ENCODE measurements around the gene AXL. TPM values are rescaled to one million over a fixed set of nuclear protein-coding genes. Genes with fewer than 3 reads are reported as not detected.

AXL gene
- total and polyA plus RNA-seq, 9 of the 15 experiments (the other 6 are each of a cell fraction or from before 2014, with no cell fraction given) = 0.80 to 6.6 (median 1.6) TPM

GRCh38 chr19:41263850-41264580 is 45.0 kb downstream of the AXL start, which contains the start of gene HNRNPUL1 (continued):
- TF ChIP-seq, protein P1, sequence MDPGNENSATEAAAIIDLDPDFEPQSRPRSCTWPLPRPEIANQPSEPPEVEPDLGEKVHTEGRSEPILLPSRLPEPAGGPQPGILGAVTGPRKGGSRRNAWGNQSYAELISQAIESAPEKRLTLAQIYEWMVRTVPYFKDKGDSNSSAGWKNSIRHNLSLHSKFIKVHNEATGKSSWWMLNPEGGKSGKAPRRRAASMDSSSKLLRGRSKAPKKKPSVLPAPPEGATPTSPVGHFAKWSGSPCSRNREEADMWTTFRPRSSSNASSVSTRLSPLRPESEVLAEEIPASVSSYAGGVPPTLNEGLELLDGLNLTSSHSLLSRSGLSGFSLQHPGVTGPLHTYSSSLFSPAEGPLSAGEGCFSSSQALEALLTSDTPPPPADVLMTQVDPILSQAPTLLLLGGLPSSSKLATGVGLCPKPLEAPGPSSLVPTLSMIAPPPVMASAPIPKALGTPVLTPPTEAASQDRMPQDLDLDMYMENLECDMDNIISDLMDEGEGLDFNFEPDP (CRISPR knock-in tag; IDR thresholded peaks at IDR 0.05) = no peak
- TF ChIP-seq DIDO1 (tag; IDR thresholded peaks at IDR 0.05; ENCODE audit: low read depth) (0 out of 2 replicates have a peak, but pooled peaks have one; percentile 37), NR4A1 (CRISPR knock-in tag; IDR thresholded peaks at IDR 0.05) (0 out of 2 replicates have a peak, but pooled peaks have one; percentile 55), NR4A1 (tag; IDR thresholded peaks at IDR 0.05) (peak; percentile 83), ZNF165 (CRISPR knock-in tag; IDR thresholded peaks at IDR 0.05; ENCODE audit: borderline replicate concordance) (no peak), LCOR (CRISPR knock-in tag; IDR thresholded peaks at IDR 0.05) (peak; percentile 48; the same call in 1 of the 2 replicates), ZBTB1 (CRISPR knock-in tag; IDR thresholded peaks at IDR 0.05; ENCODE audit: borderline replicate concordance, low read depth) (no peak; the same call in 1 of the 2 replicates), PHF21A (IDR thresholded peaks at IDR 0.05; ENCODE audit: borderline replicate concordance, low read depth) (peak; percentile 62; the same call in 1 of the 2 replicates), CHD2 (IDR thresholded peaks at IDR 0.05; ENCODE audit: low read depth, low read length) (peak; percentile 74), EZH2 (IDR thresholded peaks at IDR 0.05; ENCODE audit: borderline replicate concordance, low read depth, low read length) (no peak), HBP1 (CRISPR knock-in tag; IDR thresholded peaks at IDR 0.05) (no peak), HLTF (IDR thresholded peaks at IDR 0.05) (no peak), POLR3G (IDR thresholded peaks at IDR 0.05; ENCODE audit: extremely low read depth, insufficient read length, insufficient replicate concordance) (no peak), RBM34 (IDR thresholded peaks at IDR 0.05; ENCODE audit: borderline replicate concordance, insufficient read depth, low read length) (no peak), KDM2B (CRISPR knock-in tag; IDR thresholded peaks at IDR 0.05) (no peak), ZKSCAN1 (IDR thresholded peaks at IDR 0.05; ENCODE audit: low read depth, low read length) (no peak)
- TF ChIP-seq, protein P2, sequence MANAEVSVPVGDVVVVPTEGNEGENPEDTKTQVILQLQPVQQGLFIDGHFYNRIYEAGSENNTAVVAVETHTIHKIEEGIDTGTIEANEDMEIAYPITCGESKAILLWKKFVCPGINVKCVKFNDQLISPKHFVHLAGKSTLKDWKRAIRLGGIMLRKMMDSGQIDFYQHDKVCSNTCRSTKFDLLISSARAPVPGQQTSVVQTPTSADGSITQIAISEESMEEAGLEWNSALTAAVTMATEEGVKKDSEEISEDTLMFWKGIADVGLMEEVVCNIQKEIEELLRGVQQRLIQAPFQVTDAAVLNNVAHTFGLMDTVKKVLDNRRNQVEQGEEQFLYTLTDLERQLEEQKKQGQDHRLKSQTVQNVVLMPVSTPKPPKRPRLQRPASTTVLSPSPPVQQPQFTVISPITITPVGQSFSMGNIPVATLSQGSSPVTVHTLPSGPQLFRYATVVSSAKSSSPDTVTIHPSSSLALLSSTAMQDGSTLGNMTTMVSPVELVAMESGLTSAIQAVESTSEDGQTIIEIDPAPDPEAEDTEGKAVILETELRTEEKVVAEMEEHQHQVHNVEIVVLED (CRISPR knock-in tag; IDR thresholded peaks at IDR 0.05) = peak; percentile 86
- TF ChIP-seq, protein P3, sequence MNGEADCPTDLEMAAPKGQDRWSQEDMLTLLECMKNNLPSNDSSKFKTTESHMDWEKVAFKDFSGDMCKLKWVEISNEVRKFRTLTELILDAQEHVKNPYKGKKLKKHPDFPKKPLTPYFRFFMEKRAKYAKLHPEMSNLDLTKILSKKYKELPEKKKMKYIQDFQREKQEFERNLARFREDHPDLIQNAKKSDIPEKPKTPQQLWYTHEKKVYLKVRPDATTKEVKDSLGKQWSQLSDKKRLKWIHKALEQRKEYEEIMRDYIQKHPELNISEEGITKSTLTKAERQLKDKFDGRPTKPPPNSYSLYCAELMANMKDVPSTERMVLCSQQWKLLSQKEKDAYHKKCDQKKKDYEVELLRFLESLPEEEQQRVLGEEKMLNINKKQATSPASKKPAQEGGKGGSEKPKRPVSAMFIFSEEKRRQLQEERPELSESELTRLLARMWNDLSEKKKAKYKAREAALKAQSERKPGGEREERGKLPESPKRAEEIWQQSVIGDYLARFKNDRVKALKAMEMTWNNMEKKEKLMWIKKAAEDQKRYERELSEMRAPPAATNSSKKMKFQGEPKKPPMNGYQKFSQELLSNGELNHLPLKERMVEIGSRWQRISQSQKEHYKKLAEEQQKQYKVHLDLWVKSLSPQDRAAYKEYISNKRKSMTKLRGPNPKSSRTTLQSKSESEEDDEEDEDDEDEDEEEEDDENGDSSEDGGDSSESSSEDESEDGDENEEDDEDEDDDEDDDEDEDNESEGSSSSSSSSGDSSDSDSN (IDR thresholded peaks at IDR 0.05; ENCODE audit: borderline replicate concordance in 1 of 2, low read depth in 2 of 2, low read length in 2 of 2) = no peak
- TF ChIP-seq, protein P4, sequence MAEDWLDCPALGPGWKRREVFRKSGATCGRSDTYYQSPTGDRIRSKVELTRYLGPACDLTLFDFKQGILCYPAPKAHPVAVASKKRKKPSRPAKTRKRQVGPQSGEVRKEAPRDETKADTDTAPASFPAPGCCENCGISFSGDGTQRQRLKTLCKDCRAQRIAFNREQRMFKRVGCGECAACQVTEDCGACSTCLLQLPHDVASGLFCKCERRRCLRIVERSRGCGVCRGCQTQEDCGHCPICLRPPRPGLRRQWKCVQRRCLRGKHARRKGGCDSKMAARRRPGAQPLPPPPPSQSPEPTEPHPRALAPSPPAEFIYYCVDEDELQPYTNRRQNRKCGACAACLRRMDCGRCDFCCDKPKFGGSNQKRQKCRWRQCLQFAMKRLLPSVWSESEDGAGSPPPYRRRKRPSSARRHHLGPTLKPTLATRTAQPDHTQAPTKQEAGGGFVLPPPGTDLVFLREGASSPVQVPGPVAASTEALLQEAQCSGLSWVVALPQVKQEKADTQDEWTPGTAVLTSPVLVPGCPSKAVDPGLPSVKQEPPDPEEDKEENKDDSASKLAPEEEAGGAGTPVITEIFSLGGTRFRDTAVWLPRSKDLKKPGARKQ (CRISPR knock-in tag; IDR thresholded peaks at IDR 0.05) = no peak
